ENCODE results near the gene SLC17A9.

GRCh38 chr20:62979876-62980373, 27.4 kb downstream of the SLC17A9 start:
- no peak for TF ChIP-seq CTCF (IDR thresholded peaks at IDR 0.05; ENCODE audit: control extremely low read depth in 1 of 3, insufficient read depth in 1 of 3, low read depth in 1 of 3, low read length in 3 of 3)
- TF ChIP-seq, protein P1, sequence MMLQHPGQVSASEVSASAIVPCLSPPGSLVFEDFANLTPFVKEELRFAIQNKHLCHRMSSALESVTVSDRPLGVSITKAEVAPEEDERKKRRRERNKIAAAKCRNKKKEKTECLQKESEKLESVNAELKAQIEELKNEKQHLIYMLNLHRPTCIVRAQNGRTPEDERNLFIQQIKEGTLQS (IDR thresholded peaks at IDR 0.05; ENCODE audit: insufficient read depth, low read depth, low read length) = no peak
- TF ChIP-seq POLR2A (IDR thresholded peaks at IDR 0.05; ENCODE audit: control extremely low read depth in 1 of 2, low read depth in 2 of 2, low read length in 2 of 2) = no peak
- TF ChIP-seq EGR1 (IDR thresholded peaks at IDR 0.05; ENCODE audit: borderline replicate concordance, low read depth, low read length) = no peak
- no peak for TF ChIP-seq TAF1 (IDR thresholded peaks at IDR 0.05; ENCODE audit: low read depth, low read length)
- no peak for TF ChIP-seq RAD21 (IDR thresholded peaks at IDR 0.05 in 1 of 2, conservative IDR thresholded peaks at IDR 0.05 in 1 of 2; ENCODE audit: low read depth in 2 of 2, low read length in 2 of 2)
- TF ChIP-seq CEBPB (IDR thresholded peaks at IDR 0.05; ENCODE audit: low read depth, low read length) = no peak
- TF ChIP-seq CBX5 (IDR thresholded peaks at IDR 0.05; ENCODE audit: low read depth, low read length) = no peak
- TF ChIP-seq SP1 (IDR thresholded peaks at IDR 0.05; ENCODE audit: low read depth, low read length) = no peak
- no peak for TF ChIP-seq CHD1 (IDR thresholded peaks at IDR 0.05; ENCODE audit: low read depth, low read length)
- TF ChIP-seq POLR2AphosphoS5 (IDR thresholded peaks at IDR 0.05; ENCODE audit: low read depth, low read length) = no peak

All from H1 (cell line).